Measurements from ENCODE around the gene LILRA1.
"Not testable (repeated sequence)": the region's sequence is repeated elsewhere in the genome, so short reads cannot be mapped to it uniquely, and the experiment has no call there.

Gene LILRA1

DNA sequence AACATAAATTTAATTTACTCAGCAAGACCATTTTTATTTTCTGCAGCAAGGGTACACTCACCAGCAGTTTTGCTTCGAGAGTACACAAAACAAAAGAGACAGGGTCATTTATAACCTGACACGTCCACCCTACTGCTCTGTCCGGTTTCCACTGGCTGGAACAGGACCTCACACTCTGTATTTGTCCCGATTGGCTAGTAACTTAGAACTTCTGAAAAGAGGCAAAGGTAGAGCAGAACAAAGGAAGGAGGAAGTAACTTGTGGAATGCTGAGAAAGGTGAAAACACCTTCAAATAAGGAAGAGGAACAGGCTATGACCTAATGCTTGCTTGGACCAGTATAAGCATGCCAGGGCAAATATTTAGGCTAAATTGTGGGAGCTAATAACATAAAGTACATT is 34.5 kb downstream of the LILRA1 start:
- not testable (repeated sequence) for DNase-seq

DNA sequence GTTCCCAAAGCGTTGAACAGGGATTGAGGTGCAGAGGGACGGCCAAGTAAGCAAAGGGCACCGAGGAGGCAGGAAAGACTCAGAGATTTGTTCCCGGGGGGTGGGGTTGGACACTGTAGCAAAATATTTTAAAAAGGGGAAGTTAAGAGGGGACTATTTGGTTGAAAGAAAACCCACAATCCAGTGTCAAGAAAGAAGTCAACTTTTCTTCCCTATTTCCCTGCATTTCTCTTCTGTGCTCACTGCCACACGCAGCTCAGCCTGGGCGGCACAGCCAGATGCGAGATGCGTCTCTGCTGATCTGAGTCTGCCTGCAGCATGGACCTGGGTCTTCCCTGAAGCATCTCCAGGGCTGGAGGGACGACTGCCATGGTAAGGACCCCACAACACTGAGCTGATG is 36.8 kb downstream of the LILRA1 start, which contains the start of gene LILRB1:
LILRB1 (plus strand) TSS at position 223 of the 400 bp plus-strand sequence. CDS start 590 bp downstream, outside the sequence.
- DNase-seq: not testable (repeated sequence)

DNA sequence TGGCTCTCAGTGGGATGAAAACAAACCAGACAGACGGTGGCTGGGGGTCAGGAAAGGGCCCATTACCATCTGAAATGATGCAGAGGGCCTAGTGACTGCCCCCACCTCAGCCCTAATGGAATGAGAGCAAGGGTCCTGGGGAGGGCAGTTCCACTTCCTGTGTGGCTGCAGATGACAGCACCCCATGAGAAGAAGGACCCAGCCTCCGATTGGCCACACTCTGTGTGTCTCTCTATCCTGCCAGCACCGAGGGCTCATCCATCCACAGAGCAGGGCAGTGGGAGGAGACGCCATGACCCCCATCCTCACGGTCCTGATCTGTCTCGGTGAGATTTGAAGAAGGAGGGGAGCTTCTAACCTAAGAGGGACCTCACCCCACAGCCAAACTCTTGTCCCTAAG is 37.4 kb downstream of the LILRA1 start:
- DNase-seq: no peak

DNA sequence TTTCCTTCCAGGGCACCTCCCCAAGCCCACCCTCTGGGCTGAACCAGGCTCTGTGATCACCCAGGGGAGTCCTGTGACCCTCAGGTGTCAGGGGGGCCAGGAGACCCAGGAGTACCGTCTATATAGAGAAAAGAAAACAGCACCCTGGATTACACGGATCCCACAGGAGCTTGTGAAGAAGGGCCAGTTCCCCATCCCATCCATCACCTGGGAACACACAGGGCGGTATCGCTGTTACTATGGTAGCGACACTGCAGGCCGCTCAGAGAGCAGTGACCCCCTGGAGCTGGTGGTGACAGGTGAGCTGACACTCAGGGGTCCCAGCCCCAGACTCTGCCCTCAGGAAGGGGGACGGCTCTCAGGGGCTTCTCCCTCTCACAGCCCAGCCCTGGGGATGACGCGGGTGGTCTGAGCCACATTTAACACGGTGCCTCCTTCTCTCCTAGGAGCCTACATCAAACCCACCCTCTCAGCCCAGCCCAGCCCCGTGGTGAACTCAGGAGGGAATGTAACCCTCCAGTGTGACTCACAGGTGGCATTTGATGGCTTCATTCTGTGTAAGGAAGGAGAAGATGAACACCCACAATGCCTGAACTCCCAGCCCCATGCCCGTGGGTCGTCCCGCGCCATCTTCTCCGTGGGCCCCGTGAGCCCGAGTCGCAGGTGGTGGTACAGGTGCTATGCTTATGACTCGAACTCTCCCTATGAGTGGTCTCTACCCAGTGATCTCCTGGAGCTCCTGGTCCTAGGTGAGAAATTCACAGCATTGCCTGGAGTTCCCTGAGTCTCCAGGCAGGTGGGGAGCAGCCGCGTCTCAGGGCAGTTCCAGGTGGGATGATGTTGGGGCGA is 38.3 kb downstream of the LILRA1 start:
- DNase-seq: not testable (repeated sequence)

DNA sequence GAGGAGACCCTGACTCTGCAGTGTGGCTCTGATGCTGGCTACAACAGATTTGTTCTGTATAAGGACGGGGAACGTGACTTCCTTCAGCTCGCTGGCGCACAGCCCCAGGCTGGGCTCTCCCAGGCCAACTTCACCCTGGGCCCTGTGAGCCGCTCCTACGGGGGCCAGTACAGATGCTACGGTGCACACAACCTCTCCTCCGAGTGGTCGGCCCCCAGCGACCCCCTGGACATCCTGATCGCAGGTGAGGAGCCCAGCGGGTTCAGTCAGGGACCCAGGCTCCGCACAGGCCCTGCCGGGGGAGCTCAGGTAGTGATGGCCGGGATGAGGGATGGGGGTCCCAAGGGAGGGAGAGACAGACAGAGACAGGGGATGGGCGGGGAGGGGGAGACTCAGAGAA is 39.1 kb downstream of the LILRA1 start:
- not testable (repeated sequence) for DNase-seq

DNA sequence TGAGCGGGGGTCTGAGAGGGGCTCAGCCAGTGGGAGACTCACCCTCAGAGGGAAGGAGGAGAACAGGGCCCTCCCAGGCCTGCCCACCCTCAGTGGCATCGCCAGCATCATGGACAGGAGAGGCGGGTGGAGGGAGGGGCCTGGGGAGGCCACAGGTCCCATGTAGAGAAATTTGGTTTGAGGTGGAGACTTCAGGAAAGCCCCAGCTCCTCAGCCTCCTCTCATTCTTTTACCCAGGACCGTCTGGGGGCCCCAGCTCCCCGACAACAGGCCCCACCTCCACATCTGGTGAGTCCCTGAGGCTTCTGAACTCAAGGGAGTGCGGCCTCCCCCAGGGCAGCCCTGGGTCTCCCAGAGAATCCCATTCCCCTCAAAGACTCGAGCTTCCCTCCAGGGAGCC is 40.0 kb downstream of the LILRA1 start:
- no peak for DNase-seq

DNA sequence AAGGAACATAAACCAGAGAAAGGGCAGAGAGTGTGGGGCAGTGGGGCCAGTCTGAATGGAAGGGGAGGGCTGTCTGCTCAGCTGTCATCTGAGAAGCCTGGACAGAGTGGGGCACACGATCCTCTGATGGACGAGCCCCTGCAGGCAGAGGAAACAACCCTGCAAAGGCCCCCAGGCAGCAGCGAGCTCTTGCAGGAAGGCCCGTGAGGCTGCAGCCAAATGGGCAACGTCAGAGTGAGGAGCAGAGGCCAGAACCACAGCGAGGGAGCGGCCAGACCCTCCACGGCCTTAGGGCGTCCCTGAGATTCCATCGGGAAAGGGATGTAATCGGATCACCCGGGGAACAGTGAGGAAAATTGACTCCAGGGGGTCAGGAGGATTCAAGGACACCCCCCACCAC is 42.6 kb downstream of the LILRA1 start:
- DNase-seq: not testable (repeated sequence)

DNA sequence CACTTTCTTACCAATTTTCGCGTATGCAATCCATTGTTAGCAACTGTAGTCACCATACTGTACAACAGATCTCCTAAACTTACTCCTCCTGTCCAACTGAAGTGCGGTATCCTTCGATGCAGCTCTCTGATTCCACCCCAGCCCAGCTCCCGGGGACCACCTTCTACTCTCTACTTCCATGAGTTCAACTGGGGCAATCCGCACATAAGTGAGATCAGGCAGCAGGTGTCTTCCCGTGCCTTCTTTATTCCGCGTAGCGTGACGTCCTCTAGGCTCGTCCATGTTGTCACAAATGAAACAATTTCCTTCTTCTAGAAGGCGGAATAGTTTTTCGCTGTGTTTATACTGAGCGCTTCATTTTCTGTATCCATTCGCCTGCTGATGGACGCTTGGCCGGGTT is 45.3 kb downstream of the LILRA1 start:
- DNase-seq: no peak

DNA sequence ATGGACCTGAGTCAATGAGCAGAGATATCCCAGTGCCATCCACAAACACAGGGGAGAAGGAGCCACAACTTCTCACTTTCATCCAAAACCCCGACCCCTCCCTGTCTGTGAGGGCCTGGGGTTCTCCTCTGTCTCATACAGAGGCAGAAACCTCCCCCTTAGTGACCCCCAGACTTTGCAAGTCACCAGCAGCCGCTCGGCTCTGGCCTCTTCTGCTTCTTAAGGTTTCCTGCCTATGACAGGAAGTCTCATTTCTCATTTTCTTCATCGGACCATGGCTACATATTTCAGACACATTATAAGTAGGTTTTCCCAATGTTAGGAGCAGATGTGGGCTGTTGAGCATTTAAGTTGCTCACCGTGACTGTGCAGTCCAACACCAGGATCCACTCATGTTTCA is 49.5 kb downstream of the LILRA1 start:
- DNase-seq: not testable (repeated sequence)

DNA sequence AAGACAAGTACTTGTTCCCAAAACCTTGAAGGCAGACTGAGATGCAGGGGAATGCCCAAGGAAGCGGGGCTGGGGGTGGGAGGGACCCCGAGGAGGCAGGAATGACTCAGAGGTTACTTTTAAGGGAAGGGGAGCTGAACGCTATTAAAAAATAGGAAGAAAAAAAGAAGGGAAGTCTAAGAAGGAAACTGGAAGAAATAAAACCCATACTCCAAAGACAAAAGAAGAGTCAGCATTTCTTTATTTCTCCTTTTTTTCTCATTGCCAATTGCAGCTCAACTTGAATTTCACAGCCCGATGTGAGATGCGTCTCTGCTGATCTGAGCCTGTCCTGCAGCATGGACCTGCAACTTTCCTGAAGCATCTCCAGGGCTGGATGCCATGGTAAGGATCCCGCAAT is 50.2 kb downstream of the LILRA1 start:
- not testable (repeated sequence) for DNase-seq

DNA sequence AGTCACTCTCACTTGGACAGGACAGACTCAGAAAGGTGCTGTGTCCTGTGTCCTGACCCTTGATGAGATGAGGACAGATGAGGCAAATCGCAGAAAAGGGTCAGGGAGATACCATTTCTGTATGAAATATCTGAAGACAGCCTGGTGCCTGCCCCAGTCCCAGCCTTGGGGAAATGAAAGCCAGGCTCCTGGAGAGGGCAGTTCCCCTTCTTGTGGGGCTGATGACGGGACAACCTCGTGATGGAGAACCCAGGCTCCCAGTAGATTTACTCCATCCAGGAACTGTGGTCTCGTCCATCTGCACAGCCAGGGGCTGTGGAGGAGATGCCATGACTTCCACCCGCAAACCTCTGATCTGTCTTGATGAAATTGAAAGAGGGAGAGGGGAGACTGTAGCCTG is 50.6 kb downstream of the LILRA1 start:
- DNase-seq: no peak

DNA sequence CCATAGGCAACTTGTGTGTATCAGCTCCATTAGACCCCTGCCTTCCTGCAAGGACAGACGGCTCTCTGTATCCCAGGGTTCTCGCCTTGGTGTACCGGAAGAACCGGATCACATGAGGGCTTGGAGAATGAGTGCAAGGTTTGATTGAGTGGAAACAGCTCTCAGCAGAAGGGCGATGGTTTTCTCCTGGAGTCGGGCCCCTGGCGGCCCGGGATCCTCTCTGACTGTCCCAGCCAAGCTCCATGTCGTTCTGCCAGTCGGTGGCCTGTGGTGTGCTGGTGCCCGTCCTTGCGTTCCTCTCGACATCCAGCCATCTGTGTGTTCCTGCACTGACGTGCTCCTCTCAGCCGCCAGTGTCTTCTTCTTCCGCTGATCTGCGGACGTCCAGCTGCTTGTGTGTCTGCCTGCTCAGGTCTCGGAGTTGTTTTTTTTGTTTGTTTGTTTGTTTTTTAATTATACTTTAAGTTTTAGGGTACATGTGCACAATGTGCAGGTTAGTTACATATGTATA is 53.0 kb downstream of the LILRA1 start:
- DNase-seq: no peak

DNA sequence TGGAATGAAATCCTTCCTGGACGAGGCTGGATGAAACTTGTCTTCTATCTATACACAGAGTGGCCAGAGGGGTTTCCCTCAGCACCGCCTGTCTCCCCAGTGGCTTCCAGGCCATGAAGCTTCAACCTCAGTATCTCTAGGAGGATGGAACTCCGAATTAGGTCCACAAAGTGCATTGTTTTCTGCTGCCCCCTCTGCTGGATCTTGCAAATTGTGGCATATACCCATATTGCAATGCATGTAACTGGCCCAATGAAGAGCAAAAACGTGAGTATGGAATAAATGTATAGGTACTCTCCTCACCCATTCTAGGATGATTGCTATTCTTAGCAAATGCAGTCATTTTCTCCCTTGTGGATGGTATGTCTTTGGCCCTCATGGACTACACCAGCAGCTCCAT is 54.7 kb downstream of the LILRA1 start:
- DNase-seq: no peak

DNA sequence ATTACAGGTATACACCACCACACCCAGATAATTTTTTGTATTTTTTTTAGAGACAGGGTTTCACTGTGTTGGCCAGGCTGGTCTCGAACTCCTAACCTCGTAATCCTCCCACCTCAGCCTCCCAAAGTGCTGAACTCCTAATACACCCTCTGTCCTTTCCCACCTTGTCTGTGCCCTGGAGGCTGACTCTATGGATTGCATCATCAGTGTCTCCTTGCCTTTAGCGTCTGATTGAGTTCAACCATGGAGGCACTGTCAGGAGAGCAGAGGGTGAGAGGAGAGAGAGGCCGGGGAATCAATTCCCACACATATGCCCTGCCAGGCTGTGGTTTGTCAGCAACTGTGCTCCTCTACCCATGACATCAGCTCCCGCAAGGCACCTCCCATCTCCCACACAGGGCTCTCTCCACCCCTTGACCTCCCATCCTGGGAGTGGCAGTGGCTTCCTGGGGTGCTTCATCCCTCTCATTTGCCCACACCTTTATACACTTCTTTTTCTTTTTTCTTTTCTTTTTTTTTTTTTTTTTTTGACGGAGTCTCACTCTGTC is 56.8 kb downstream of the LILRA1 start:
- DNase-seq: no peak
